GM21526 (cell line): ENCODE data around the gene CREB1.
"Not testable (repeated sequence)": the region's sequence is repeated elsewhere in the genome, so short reads cannot be mapped to it uniquely, and the experiment has no call there.

Experiments
- ATAC-seq: cut with Tn5 transposase; IDR thresholded peaks from one replicate; pipeline ENCODE4 v1.9.1; 2021; ENCODE audit warnings: moderate library complexity; ENCODE audit not compliant: unreplicated experiment, low FRiP score

The CREB1 gene

DNA sequence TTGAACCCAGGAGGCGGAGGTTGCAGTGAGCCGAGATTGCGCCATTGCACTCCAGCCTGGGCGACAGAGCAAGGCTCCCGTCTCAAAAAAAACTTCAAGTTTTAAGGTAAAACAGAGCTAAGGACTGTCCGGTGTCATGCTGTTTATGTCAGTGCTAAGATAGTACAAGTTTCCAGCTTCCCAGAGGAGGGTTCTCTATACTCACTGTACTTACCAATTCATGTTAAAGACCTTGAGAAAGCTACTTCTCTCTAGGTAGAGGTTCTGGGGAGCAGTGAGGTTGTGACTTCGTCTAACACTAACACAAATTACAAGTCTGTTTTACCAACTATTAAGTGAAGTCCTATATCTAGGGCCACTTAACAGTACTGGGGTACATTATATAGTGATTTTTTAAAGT, 76.6 kb downstream of the CREB1 start:
- no peak for ATAC-seq

DNA sequence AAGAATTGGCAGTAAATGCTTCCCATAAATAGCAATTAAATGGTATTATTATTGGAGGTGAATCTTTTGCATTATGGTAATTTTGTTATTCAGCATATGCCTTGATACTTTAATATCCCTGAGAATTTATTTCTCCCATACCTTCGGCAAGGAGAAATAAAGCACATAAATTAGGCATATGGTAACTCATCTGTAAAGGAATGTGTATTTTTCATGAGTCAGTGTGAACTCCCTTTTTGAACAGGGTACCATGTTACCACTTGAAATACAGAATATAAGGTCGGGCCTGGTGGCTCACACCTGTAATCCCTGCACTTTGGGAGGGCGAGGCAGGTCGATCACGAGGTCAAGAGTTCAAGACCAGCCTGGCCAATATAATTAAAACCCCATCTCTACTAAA, 77.1 kb downstream of the CREB1 start:
- ATAC-seq = no peak

DNA sequence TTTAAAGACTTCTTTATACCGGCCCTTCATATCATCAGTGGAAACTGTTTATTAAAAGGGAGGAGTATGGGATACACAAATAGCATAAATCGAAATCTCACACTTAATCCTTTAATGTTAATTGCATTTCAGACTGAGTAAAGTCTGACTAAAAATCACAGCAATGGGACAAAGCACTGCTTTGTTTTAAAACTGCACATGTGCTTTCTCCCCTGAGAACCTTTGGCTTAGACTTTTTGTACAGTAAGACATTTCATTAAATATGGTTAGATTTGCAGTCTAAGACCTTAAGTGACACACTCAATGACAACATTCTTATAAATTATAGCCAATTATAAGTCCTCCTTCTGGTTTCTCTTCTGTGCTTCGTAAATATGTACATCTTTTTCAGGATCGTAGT, 83.0 kb downstream of the CREB1 start:
- ATAC-seq = no peak

DNA sequence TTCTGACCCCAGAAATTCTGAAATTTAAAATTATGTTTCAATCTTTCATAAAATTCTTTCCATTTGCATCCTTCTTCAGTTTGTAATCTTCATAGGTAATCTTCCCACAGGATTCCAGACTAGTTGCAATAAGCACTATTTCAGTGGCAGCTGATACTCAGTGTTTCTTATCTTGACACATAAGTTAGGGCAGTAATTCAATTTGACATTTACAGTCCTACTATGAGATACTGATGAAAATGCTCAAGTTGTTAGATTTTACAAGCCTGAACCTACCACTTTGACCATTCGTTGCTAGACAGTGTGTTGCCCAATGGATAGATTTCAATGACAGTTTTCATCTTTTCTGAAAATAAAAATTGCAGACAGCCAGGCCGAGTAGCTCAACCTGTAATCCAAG, 85.1 kb downstream of the CREB1 start:
- no peak for ATAC-seq

DNA sequence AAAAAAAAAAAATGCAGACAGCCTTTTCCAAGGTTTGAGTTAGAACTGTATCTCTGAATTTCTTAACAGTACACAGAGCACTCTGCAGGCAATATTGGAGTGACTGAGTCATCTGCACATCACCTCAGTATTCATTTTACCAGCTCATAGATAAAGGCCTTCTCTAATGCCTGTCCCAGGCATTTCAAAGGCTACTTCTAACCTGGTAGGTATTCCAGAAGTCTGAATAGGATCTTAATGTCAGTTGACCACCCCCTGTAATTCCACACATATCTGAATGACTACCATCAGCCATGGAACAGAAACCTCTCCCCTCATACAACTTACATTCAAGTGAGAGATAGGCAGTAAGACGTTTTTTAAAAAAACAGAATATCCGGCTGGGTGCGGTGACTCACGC, 86.4 kb downstream of the CREB1 start:
- ATAC-seq = no peak

DNA sequence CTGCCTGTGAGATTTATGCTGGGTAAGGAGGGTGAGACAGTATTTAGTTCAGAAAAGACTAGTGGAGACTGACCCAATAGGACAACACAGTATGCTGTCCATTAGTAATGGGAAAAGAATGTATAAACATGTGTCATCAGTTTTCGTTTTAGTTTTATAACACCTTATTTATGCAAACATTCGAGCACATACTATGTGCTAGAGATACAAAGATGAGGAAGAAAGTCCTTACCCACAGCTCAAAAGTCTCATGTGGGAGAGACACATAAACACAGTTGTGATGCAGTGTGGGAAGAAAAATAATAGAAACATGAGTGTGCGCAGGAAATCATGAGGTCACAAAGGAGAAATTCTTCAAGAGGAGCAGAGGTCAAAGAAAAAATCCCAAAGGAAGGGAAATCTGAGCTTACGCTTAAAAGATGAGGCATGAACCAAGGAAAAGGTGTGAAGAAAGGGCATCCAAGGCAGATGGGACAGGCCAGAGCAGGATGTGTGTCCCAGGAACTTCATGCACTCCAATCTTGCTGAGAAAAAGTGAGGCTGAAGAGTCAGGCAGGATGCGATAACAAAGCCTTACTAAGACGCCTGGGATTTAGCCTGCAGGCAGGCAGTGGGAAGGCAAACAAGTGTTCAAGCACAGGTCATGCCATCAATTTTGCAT, 87.4 kb downstream of the CREB1 start:
- ATAC-seq = no peak

DNA sequence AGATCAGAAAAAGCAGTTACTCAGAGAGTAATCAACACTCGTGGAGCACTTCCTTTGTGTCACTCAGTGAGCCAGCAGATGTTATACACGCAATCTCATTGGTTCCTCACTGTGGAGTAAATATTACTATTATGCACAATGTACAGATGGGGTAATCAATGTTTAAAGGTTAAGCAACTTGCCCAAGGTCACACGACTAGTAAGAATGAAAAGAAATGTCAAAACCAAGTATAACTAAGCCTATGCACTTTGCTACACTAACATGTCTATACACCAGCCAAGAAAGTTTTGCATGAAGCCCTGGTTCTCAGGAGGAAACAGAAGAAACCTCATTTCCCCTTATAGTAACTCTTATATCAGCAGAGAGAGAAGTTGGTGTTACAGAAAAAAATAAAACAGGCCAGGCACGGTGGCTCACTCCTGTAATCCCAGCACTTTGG, 90.0 kb downstream of the CREB1 start:
- ATAC-seq = peak; percentile 42

DNA sequence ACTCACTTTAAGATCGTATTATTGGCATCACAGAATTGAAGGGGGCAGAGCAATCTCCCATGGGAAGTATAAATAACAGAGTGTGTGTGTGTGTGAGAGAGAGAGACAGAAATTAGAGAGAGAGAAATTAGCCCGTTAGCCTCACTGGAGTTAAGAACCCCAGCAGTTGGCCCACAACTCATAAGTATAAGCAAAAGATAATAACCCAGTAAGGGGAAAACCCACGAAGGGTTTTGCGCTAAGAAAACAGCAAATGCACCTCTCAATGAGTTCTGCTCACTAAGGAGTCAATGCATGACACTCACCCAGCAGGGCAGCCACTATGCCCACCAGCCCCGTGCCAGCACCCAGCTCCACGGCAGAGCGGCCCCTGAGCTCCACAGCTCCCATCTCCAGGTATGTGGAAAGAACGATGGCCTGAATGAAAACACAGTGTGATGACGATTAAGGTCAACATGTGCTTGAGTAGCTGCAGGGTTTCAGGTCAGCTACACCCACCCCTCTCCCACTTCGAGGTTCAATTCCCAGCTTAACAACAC, 91.8 kb downstream of the CREB1 start:
- no peak for ATAC-seq

DNA sequence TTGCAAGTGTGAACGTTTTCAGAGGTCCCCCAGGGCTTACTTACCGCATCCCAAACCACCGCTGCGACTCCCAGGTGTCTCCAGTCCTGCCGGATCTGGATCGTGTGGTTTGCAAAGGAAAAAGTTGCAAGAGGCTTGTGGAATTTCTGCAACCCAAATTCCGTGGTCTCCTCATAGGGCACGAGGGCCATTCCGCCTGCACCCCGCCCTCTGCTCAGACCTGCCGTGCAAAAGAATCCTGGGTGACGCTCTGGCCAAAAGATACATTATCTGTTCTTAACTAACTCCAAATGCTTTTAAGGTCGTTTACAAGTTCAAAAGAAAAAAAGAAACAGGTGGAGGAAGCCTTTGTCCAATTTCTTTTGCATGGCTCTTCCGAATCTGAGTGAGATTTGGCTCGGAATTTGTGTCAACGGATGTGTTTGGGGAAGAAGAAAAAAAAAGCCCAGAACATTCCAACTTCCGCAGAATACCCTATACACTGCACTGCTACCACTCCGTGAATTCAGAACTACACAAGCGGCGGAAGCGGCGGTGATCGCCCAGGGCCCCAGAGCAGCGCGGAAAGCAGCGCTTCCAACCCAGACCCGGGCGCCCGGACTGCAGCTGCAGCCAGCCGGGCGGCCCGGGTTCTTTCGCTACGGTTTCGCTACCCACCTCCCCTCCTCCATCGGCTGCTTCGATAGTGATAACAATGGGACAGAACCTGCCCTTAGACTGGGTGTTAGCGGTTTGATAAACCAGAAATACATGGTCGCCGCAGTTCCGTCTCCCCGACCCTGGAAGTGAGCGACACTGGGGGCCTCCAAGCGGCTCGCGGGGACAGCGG, 94.6 kb downstream of the CREB1 start:
- ATAC-seq = peak; percentile 37

DNA sequence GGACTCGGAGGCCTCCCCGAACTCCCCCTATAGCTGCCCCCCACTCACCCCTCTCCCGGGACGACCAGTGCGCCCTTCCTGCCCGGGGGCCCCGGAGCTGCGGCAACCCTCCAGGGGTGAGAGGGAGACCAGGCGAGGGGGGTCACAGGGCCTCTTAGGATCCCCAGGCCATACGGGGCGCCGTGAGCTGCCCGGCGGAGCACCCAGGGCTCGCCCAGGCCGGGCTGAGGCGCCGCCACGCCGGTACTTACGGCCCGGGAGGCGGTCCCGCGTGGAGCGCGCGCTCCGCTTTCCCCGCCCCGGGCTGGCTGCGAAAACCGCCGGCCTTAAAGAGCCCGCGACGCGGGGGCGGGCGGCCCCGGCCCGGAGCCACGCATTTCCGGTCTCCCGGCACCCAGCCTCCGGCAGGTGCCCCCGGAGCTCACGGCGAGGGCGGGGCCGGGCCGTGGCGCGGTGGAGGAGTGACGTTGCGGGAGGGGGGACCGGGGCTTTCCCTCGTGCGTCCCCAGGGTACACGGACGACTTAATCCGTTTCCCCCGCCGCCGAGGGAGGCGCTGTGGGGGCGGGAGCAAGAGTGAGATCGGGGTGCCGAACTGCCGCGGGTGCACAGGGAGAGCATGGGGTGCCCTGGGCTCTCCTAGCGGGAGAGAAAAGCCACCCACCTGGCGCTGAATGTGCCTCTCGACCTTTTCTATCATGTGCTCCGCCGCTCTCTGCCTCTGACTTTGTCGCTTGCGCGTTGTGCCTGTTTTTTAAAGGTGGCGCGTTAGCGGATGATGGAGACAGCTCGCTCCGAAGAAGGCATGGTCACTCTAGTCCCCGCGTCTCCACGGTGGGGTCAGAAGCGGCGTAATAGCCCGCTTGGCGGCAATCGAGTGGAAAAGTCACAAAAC, 95.5 kb downstream of the CREB1 start, which contains the start of gene METTL21A:
Gene METTL21A, minus strand, starts transcription at position 381 of the 894 bp plus-strand sequence. CDS start 1,019 bp downstream, outside the sequence.
- peak; percentile 63 for ATAC-seq

DNA sequence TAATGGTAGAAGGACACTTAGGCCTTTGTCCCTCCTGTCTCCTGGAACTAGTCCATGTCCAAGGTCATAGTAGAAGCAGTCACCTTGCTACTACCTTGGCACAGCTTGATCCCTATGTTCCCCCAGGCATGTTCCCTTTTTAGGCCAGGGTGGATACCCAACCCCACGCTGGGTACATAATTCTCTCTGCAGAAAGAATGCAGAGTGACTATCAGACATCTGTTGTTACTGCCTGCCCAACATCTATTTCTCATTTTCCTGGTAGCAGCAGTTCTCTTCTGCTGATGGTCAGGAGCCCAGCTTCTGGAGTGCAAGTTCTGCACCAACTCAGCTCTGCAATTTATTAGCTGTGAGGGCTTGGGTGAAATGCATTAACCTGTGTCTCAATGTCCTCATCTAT, 99.8 kb downstream of the CREB1 start:
- no peak for ATAC-seq

DNA sequence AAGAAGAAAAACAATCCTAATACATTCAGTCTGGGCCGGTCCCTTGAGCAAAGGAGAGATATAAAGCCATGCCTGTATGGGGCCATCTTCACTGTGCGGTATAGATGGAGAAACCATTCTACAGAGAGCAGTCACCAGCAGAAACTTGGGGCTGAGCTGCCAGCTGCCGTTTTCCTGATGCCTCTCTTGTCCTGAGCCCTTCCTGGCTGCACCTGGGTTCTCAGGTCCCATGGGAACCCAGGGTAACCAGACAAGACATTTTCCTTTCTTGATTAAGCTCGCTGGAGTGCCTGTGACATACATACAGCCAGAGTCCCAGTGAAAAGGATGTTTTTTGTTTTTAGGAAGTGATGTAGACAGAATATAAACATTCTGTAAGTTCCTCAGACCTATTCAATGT, 100.7 kb downstream of the CREB1 start:
- ATAC-seq = no peak

DNA sequence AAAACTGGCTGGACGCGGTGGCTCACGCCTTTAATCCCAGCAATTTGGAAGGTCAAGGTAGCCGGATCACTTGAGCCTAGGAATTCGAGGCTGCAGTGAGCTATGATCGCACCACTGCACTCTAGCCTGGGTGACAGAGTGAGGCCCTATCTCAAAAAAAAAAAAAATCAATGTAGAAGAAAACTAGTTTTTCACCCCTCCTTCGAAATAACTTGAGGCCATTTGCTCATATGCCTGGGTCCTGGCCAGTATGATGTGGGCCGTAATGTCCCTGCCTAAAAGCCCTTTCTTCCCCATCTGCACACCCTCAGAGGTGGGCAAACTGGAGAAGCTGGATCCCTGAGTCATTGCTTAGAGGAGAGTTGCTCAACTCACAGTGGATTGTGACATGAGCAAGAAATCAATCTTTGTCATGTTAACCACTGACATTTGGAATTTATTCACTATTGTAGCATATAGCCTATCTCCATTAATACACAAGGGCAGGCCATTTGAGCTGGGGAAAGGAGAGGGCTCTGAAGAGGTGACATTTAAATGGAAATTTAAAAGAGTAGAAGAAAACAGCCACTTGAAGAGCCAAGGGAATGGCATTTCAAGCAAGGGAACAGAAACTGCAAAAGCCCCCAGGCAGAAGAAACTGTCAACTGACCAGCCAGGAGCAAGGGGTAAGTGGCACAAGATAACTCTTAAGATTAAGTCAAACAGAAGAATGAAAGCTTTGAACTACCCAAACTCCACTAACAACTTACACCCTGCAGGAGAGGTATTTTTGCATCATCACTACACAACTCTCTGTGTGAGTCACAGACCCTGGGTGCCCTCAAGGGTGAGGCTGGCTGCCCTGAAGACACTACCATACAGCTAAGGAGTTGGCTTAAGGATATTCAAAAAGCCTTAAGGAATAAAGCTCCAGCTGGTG, 103.1 kb downstream of the CREB1 start:
- no peak for ATAC-seq

DNA sequence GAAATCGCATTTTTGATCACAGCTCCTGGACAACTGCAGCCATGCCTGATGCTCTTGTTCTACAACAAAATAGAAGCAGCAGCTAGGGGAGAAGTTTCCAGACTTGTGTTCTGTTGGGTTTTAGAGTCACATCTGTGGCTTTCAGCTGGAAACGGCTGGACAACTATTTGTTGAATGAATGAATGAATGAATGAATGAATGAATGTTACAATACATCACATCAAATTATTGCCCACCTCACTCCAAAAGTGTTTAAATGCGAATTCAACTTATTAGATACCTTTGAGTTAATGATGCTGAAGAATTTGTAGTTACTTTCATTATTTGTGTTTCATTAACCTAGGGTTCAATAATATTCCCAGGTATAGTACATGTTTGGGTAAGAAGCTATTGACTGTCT, 103.9 kb downstream of the CREB1 start:
- ATAC-seq = no peak

DNA sequence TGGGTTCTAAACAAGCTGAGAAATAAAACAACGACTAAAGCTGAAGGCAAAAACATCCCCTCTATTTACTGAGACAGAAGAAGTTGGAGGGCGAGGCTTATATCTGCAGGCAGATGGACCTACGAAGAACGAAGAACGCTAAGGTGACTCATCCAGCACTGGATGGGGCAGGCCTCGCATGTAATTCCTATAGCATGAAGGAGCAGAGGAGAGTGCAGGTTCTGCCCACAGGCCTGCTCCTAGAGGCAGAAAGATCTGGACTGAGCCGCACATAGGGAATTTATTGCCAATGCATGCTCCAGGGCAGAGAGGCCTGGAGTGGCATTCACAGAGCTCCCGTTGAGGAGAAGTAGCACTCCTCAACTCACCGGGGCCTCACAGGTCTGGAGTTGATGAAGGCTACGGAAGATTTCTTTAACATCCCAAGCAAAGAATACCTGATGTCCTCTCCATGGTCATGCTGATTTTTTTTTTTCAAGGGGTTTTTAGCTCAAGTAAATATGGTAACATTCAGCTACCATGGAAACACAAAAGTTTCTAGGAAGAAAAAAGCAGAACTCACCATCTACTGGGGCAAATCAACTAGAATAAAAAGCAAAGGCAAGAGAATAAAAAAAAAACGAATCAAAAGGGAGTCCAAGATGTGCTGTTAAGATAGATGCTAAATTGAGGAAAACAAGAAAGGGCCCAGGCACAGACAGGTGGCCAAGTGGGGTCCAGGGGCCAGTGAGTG, 105.9 kb downstream of the CREB1 start:
- ATAC-seq = no peak

DNA sequence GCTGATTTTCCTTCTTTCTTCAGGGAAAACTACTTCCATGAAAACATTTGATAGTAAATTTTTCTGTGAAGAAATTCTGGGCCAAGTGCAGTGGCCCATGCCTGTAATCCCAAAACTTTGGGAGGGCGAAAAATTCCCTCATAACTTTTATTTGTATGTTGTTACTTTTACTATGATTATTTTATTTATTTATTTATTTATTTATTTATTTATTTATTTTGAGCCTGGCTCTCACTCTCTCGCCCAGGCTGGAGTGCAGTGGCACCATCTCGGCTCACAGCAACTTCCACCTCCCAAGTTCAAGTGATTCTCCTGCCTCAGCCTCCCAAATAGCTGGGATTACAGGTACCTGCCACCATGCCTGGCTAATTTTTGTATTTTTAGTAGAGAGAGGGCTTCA, 109.5 kb downstream of the CREB1 start:
- ATAC-seq = not testable (repeated sequence)

DNA sequence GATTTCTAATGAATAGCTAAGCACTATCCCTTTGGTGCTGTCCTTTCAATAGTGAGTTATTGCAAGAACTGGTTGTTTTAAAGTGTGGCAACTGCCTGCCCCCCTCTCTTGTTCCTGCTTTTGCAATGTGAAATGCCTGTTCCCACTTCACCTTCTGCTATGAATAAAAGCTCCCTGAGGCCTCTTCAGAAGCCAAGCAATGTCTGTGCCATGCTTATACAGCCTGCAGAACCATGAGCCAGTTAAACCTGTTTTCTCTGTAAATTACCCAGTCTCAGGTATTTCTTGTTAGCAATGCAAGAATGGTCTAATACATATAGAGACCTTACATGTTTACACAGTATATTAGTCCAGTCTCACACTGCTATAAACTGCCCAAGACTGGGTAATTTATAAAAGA, 110.4 kb downstream of the CREB1 start:
- no peak for ATAC-seq

DNA sequence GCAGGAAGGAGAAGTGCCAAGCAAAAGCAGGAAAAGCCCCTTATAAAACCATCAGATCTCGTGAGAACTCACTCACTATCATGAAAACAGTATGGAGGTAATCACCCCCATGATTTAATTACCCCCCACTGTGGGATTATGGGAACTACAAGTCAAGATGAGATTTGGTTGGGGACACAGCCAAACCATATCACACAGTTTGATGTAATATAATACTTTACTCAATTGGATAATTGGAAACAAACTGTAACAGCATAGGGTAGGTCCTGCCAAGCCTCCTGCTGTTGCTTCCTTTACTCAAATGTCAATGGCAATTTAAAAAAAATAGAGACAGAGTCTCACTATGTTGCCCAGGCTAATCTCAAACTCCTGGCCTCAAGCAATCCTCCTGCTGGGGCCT, 110.9 kb downstream of the CREB1 start:
- ATAC-seq = no peak

DNA sequence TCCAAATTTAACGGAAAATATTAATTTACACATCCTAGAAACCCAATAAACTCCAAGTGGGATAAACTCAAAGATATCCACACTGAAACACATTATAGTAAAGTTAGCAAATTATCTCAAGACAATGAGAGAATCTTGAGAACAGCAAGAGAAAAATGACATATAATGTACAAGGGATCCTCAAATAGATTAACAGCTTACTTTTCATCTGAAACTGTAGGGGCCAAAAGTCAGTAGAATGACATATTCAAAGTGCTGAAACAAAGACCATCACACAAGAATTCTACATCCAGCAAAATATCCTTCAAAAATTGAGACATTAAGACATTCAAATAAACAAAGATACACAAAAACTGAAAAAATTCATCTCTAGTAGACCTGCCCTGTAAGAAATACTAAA, 114.1 kb downstream of the CREB1 start:
- no peak for ATAC-seq
